HepG2 (cell line): Measurements from ENCODE around the gene COASY. TPM values are rescaled to one million over a fixed set of nuclear protein-coding genes. Genes with fewer than 3 reads are reported as not detected.

ENCODE experiments used
- CHD4 ChIP-seq: fragments of 200-600 bp; sonication (generic); IDR thresholded peaks from 2 replicates; pipeline ENCODE4 v1.7.0; 2017; ENCODE audit warnings: mild to moderate bottlenecking, low read length, borderline replicate concordance
- ETV5 ChIP-seq: IDR thresholded peaks from 2 replicates; pipeline ENCODE4 v1.6.1; 2018; ENCODE audit warnings: missing biosample characterization, missing genetic modification reagents, inconsistent platforms, borderline replicate concordance
- FOXA3 ChIP-seq: IDR thresholded peaks from 2 replicates; pipeline ENCODE4 v1.6.1; 2016; ENCODE audit warnings: missing genetic modification reagents, missing compliant biosample characterization
- FOXK2 ChIP-seq: fragments of 450-650 bp; IDR thresholded peaks from 2 replicates; pipeline ENCODE4 v1.6.1; 2016
- HCFC1 ChIP-seq: fragments of 150-350 bp; IDR thresholded peaks from 2 replicates; pipeline ENCODE4 v1.6.1; 2014; ENCODE audit warnings: low read depth, low read length
- HDAC1 ChIP-seq: sonication (generic); formaldehyde crosslinking; IDR thresholded peaks from 2 replicates; pipeline ENCODE4 v1.5.1; 2020; ENCODE audit warnings: mild to moderate bottlenecking, missing genetic modification reagents
- HNRNPK ChIP-seq: fragments of 200-400 bp; formaldehyde crosslinking; IDR thresholded peaks from 2 replicates; pipeline ENCODE4 v1.6.1; 2018; ENCODE audit warnings: low read length, low read depth, moderate library complexity, mild to moderate bottlenecking; ENCODE audit not compliant: poor library complexity, severe bottlenecking
- NFATC3 ChIP-seq: sonication (generic); formaldehyde crosslinking; IDR thresholded peaks from 2 replicates; pipeline ENCODE4 v1.5.1; 2020; ENCODE audit warnings: mild to moderate bottlenecking, missing genetic modification reagents
- NFE2L2 ChIP-seq: fragments of 150-350 bp; IDR thresholded peaks from 2 replicates; pipeline ENCODE4 v1.6.1; 2014; ENCODE audit warnings: low read length
- PHF20 ChIP-seq: sonication (generic); formaldehyde crosslinking; IDR thresholded peaks from 2 replicates; pipeline ENCODE4 v1.5.0; 2020; ENCODE audit warnings: mild to moderate bottlenecking, missing genetic modification reagents
- SATB2 ChIP-seq: sonication (generic); formaldehyde crosslinking; IDR thresholded peaks from 2 replicates; pipeline ENCODE4 v1.5.0; 2020; ENCODE audit warnings: missing genetic modification reagents
- SCMH1 ChIP-seq: sonication (generic); formaldehyde crosslinking; IDR thresholded peaks from 2 replicates; pipeline ENCODE4 v1.9.0; 2021; ENCODE audit warnings: missing genetic modification reagents, mild to moderate bottlenecking, borderline replicate concordance
- SMARCE1 ChIP-seq: fragments of 450-650 bp; IDR thresholded peaks from 2 replicates; pipeline ENCODE4 v1.6.1; 2017; ENCODE audit warnings: borderline replicate concordance
- TSC22D2 ChIP-seq: sonication (generic); formaldehyde crosslinking; IDR thresholded peaks from 2 replicates; pipeline ENCODE4 v1.5.1; 2020; ENCODE audit warnings: missing genetic modification reagents, mild to moderate bottlenecking, borderline replicate concordance
- ZBTB20 ChIP-seq: sonication (generic); formaldehyde crosslinking; IDR thresholded peaks from 2 replicates; pipeline ENCODE4 v1.8.1; 2023; ENCODE audit warnings: missing genetic modification reagents, low read depth, mild to moderate bottlenecking, borderline replicate concordance
- ZNF468 ChIP-seq: sonication (generic); formaldehyde crosslinking; IDR thresholded peaks from 2 replicates; pipeline ENCODE4 v1.8.0; 2022; ENCODE audit warnings: mild to moderate bottlenecking, moderate library complexity, missing genetic modification reagents
- ZNF615 ChIP-seq: sonication (generic); formaldehyde crosslinking; IDR thresholded peaks from 2 replicates; pipeline ENCODE4 v1.5.0; 2020; ENCODE audit warnings: mild to moderate bottlenecking, missing genetic modification reagents, borderline replicate concordance
- ZNF619 ChIP-seq: sonication (generic); formaldehyde crosslinking; IDR thresholded peaks from 2 replicates; pipeline ENCODE4 v1.4.0; 2020; ENCODE audit warnings: mild to moderate bottlenecking, missing genetic modification reagents
- ZNF761 ChIP-seq: sonication (generic); formaldehyde crosslinking; conservative IDR thresholded peaks from 2 replicates; pipeline ENCODE4 v1.4.0; 2020; ENCODE audit warnings: mild to moderate bottlenecking, missing genetic modification reagents
- polyA plus RNA-seq, 8 experiments: library from polyadenylated mRNA; depleted of rRNA in 3 of 8; stranded (reverse) in 7 of 8; unstranded in 1 of 8; fragments of >200 nt; fragmentation: Illumina TruSeq in 4 of 8; extraction: Trizol in 4 of 8; gene quantifications; 2 replicates each; pipeline versions ENCODE4 v1.2.1 to v1.2.3, GENCODE V29; 2011 to 2016; ENCODE audit warnings: low read depth in 4 of 8, missing spikeins in 1 of 8, mixed read lengths in 1 of 8; ENCODE audit not compliant: insufficient read depth in 1 of 8
- total RNA-seq, 5 experiments: library from RNA; depleted of rRNA; stranded (reverse); fragments of >200 nt; fragmentation: Illumina TruSeq; extraction: Trizol; gene quantifications; 2 replicates each; pipeline ENCODE4 v1.2.3, GENCODE V29; 2016; ENCODE audit warnings: low read depth in 1 of 5
- TF ChIP-seq, protein P1 (sequence below): sonication (generic); formaldehyde crosslinking; IDR thresholded peaks from 2 replicates; pipeline ENCODE4 v1.5.0; 2020; ENCODE audit warnings: mild to moderate bottlenecking, missing genetic modification reagents
- TF ChIP-seq, protein P2 (sequence below): IDR thresholded peaks from 2 replicates; pipeline ENCODE4 v1.6.1; 2016; ENCODE audit warnings: mild to moderate bottlenecking
- TF ChIP-seq, protein P3 (sequence below): sonication (generic); formaldehyde crosslinking; IDR thresholded peaks from 2 replicates; pipeline ENCODE4 v1.4.0; 2020; ENCODE audit warnings: mild to moderate bottlenecking, missing genetic modification reagents

COASY gene
- total and polyA plus RNA-seq, 2 of the 13 experiments (the other 11 are each of a cell fraction or from before 2014, with no cell fraction given), result 90.7 to 125 TPM

DNA sequence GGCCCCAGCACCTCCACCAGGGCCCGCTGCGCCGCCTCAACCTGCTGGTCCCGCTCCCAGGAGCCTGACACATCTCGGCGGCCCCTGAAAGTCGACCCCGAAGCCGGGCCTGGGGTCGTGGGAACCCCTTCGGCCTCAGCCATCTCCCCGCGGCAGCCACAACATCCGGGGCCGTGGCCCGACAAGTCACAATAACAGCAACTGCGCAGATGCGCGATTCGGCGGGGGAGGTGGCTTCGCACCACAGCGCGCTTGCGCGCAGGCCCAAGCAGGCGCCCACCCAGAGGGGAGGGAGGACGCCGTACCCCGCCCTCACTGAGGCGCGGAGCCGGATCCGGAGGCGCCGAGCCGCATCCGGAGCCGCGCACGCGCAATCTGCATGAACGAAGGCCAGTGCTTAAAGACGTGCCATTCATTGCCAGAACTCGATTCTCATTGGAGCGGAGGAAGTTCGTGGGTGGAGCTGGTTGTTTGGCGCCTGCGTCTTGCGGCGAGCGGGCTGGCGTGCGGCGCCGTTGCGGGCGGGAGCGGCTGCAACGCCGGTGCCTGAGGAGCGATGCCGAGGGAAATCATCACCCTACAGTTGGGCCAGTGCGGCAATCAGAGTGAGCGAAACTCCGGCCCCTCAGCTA is 47.4 kb downstream of the COASY start, which contains the start of the genes RETREG3 and TUBG1 (continued):
- TF ChIP-seq ZNF615 (CRISPR knock-in tag) (peak; percentile 59; the same call in 1 of the 2 replicates), FOXA3 (CRISPR knock-in tag) (peak; percentile 42; the same call in 1 of the 2 replicates), FOXK2 (peak; percentile 69), SMARCE1 (no peak), ZNF619 (CRISPR knock-in tag) (peak; percentile 55; the same call in 1 of the 2 replicates), CHD4 (no peak), SATB2 (CRISPR knock-in tag) (no peak; the same call in 1 of the 2 replicates), PHF20 (peak; percentile 80), ZNF468 (no peak), HDAC1 (CRISPR knock-in tag) (peak; percentile 78), ETV5 (CRISPR knock-in tag) (peak; percentile 84), NFE2L2 (no peak), SCMH1 (CRISPR knock-in tag) (no peak), ZNF761 (no peak), NFATC3 (CRISPR knock-in tag) (peak; percentile 78), ZBTB20 (CRISPR knock-in tag) (peak; percentile 78; the same call in 1 of the 2 replicates), HCFC1 (no peak), TSC22D2 (no peak), HNRNPK (no peak)
- TF ChIP-seq, protein P1, sequence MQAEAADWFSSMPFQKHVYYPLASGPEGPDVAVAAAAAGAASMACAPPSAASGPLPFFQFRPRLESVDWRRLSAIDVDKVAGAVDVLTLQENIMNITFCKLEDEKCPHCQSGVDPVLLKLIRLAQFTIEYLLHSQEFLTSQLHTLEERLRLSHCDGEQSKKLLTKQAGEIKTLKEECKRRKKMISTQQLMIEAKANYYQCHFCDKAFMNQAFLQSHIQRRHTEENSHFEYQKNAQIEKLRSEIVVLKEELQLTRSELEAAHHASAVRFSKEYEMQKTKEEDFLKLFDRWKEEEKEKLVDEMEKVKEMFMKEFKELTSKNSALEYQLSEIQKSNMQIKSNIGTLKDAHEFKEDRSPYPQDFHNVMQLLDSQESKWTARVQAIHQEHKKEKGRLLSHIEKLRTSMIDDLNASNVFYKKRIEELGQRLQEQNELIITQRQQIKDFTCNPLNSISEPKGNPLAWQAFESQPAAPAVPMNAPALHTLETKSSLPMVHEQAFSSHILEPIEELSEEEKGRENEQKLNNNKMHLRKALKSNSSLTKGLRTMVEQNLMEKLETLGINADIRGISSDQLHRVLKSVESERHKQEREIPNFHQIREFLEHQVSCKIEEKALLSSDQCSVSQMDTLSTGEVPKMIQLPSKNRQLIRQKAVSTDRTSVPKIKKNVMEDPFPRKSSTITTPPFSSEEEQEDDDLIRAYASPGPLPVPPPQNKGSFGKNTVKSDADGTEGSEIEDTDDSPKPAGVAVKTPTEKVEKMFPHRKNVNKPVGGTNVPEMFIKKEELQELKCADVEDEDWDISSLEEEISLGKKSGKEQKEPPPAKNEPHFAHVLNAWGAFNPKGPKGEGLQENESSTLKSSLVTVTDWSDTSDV, result peak; percentile 97
- TF ChIP-seq, protein P2, sequence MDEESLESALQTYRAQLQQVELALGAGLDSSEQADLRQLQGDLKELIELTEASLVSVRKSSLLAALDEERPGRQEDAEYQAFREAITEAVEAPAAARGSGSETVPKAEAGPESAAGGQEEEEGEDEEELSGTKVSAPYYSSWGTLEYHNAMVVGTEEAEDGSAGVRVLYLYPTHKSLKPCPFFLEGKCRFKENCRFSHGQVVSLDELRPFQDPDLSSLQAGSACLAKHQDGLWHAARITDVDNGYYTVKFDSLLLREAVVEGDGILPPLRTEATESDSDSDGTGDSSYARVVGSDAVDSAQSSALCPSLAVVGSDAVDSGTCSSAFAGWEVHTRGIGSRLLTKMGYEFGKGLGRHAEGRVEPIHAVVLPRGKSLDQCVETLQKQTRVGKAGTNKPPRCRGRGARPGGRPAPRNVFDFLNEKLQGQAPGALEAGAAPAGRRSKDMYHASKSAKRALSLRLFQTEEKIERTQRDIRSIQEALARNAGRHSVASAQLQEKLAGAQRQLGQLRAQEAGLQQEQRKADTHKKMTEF (CRISPR knock-in tag), result peak; percentile 85; the same call in 1 of the 2 replicates
- TF ChIP-seq, protein P3, sequence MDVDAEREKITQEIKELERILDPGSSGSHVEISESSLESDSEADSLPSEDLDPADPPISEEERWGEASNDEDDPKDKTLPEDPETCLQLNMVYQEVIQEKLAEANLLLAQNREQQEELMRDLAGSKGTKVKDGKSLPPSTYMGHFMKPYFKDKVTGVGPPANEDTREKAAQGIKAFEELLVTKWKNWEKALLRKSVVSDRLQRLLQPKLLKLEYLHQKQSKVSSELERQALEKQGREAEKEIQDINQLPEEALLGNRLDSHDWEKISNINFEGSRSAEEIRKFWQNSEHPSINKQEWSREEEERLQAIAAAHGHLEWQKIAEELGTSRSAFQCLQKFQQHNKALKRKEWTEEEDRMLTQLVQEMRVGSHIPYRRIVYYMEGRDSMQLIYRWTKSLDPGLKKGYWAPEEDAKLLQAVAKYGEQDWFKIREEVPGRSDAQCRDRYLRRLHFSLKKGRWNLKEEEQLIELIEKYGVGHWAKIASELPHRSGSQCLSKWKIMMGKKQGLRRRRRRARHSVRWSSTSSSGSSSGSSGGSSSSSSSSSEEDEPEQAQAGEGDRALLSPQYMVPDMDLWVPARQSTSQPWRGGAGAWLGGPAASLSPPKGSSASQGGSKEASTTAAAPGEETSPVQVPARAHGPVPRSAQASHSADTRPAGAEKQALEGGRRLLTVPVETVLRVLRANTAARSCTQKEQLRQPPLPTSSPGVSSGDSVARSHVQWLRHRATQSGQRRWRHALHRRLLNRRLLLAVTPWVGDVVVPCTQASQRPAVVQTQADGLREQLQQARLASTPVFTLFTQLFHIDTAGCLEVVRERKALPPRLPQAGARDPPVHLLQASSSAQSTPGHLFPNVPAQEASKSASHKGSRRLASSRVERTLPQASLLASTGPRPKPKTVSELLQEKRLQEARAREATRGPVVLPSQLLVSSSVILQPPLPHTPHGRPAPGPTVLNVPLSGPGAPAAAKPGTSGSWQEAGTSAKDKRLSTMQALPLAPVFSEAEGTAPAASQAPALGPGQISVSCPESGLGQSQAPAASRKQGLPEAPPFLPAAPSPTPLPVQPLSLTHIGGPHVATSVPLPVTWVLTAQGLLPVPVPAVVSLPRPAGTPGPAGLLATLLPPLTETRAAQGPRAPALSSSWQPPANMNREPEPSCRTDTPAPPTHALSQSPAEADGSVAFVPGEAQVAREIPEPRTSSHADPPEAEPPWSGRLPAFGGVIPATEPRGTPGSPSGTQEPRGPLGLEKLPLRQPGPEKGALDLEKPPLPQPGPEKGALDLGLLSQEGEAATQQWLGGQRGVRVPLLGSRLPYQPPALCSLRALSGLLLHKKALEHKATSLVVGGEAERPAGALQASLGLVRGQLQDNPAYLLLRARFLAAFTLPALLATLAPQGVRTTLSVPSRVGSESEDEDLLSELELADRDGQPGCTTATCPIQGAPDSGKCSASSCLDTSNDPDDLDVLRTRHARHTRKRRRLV (CRISPR knock-in tag), result no peak; the same call in 1 of the 2 replicates
